HG03135 (cell line): ENCODE data around the gene TTLL8.
A peak's percentile ranks its signal among the peaks of the same experiment; 100 is the strongest.

Experiments used
- ATAC-seq: cut with Tn5 transposase; IDR thresholded peaks from one replicate; pipeline ENCODE4 v1.9.1; 2021; ENCODE audit warnings: mild to moderate bottlenecking, moderate library complexity; ENCODE audit not compliant: unreplicated experiment

Gene TTLL8

DNA sequence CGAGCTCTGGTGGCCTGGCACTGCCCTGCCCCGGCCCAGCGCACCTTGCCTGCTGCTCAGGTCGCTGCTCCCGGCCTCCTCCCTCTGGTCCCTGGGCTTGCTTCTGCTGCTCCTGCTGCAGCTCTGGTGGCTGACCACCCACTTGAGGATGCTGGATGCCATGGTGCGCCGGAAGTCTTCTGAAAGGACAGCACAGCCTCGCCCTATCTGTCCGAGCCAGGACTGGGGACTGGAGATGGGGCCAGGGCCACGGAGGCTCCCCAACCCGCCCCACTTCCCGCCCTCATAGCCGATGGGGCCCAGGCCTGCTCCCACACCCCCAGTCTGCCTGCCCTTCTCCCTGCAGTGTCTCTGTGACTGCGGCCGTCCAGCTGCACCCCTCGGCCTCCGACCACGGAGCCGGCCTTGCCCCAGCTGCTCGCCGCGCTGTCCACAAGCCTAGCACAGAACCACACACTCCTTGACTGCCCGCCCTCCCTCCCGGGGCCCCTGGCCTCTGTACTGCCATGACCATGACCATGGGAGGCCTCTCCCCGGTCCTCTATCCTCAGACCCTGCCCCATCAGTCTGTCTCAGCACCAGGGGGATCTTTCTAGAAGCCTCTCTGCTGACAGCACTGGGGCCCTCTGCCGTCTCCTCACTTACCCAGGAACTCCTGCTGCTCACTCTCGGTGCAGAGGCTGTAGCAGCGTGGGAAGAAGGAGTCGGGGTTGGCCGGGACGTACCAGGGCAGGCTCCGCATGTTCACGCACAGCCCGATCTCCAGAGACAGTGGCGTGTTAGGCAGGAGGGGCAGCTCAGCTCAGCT lies 12.7 kb downstream of the TTLL8 start:
- ATAC-seq, result no peak

DNA sequence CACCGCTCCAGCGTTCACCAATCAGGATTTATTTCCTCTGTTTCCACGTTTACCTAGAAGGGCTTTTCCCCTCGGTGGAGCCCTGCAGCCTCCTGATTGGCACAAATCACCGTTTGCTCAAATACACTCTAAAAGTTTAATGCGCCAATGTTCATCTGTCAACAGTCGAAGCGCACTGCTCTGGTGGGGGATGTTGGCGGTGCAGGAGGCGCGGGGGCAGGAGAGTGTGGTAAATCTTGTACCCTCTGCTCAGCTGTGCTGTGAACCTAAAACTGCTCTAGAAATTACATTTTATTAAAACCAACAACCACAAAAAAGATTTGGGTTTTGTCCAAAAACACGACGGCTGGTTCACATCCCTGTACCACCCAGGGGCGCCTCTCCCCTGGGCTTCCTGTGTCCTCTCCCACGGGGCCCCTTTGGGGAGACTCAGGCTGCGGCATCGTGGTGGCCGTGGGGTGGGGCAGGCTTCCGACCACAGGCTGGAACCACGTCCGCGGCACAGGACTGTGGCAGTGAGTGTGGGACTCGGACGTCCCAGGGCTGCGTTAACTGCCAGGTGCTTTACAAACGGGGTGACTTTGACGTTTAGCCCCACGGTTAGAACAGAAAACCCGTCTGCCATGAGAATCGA lies 13.5 kb downstream of the TTLL8 start:
- no peak for ATAC-seq

DNA sequence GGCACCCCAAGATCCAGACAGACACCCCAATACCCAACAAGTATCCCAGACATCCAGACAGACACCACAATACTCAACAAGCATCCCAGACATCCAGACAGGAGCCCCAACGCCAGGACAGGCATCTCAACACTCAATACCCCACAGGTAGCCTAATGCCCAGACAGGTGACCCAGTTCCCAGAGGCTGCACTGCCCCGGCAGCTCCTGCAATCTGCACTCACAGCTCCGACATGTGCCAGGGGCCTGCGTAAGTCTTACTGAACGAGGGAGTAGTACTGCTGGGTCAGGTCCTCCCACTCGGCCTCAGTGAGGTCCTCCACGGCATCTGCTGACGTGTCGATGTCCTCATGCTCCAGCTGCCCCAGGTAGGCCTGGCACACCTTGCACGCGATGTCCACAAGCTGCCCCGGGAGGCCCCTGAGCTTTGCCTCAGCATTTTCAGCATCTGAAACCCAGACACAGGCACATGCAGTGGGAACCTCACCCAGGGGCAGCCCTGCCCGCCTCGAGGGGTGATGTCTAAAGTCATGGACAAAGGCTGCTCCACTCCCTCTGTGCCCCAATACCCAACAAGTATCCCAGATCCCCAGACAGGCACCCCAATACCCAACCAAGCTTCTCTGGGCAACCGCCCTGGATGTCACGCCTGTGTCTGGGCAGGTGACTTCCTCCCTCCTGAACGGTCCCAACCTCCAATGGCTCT lies 16.6 kb downstream of the TTLL8 start:
- ATAC-seq, result no peak

DNA sequence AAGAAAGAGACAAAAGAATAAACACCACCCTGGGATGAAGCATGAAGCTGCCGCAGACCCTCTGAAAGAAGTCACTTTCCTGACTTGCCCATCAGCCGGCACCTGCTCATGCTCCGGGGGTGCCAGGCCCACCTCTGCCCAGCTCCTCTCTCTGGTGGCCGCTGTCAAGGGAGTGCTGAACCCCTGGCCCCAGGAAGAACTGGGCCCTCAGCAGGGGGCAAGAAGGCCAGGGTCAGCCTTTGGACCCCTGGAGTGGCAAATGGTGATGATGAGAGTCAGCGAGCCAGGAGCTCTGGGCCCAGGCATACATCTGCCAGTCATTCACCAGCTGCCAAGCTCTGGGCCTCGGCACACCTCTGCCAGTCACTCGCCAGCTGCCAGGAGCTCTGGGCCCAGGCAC lies 17.4 kb downstream of the TTLL8 start:
- ATAC-seq, result no peak

DNA sequence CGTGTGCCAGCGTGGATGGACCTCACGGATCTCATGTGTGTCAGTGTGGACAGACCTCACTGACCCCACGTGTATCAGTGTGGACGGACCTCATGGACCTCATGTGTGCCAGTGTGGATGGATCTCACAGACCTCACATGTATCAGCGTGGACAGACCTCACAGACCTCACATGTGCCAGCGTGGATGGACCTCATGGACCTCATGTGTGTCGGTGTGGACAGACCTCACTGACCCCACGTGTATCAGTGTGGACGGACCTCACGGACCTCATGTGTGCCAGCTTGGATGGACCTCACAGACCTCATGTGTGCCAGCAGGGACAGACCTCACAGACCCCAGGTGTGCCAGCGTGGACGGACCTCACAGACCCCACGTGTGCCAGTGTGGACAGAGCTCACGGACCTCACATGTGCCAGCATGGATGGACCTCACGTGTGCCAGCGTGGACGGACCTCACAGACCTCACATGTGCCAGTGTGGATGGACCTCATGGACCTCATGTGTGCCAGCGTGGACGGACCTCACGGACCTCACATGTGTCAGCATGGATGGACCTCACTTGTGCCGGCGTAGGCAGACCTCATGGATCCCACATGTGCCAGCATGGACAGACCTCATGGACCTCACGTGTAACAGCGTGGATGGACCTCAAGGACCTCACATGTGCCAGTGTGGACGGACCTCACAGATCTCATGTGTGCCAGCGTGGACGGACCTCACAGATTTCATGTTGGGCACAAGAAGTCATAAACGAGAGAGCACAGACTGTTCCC lies 18.2 kb downstream of the TTLL8 start:
- no peak for ATAC-seq

DNA sequence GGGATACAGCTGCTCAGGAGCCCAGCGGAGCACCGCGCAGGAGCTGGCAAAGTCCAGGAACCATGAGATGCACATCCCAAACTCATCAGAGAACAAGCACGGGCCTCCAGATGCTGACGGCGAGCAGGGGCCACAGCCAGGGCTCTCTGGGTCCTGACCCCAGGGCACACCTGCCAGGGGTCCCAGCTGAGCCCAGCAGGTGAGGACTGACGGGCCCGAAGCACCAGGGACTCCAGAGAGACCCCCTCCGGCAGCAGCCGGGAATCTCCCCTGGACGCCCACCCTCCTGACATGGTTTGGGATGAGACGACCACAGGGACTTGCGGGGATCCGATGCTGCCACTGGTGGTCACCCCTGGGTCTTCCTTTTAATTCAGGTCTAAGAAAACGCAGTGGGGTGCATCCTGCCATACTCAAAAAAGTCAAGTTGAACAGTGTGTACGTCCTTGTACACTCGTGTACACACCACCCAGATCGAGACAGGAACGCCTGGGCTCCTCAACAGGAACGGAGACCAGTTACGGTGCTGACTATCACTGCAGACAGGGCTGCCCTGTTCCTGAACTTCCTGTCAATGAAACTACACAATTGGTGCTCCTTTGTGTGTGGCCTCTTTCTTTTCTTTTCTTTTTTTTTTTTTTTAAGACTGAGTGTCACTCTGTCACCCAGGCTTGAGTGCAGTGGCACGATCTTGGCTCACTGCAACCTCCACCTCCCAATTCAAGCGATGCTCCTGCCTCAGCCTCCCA lies 21.9 kb downstream of the TTLL8 start:
- ATAC-seq, result no peak

DNA sequence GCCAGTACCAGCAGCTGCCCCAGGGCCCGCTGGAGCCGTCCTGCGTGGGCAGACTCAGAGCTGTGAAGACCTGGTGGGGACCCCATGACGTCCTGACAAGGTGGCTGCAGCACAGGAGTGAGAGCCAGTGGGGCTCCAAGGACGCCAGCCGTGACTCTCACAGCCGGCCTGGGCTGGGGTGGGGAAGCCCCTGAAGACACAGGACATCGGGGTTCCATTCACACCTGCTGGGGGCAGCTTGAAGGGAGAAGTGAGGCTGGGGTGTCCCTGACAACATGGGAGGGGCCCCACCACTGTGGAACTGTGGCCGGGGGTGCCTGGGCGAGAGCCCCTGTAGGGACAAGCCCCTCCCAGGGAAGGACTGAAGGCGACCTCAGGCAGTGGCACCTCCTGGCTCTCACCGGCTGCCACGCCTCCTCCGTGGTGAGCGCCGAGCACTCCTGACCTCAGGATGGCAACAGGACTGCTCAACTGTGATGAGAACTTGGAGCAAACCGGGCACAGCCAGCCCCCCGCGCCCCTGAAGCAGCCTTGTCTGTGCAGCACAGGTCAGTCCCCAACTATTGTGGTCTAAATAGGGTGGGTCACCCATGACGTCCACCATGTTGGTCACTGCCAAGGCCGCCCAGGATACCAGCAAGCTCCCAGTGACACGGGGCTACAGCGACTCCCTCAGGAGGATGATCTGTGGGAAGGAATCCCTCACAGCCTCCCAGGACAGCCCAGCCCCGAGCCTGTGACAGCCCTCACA lies 22.8 kb downstream of the TTLL8 start:
- ATAC-seq, result no peak

DNA sequence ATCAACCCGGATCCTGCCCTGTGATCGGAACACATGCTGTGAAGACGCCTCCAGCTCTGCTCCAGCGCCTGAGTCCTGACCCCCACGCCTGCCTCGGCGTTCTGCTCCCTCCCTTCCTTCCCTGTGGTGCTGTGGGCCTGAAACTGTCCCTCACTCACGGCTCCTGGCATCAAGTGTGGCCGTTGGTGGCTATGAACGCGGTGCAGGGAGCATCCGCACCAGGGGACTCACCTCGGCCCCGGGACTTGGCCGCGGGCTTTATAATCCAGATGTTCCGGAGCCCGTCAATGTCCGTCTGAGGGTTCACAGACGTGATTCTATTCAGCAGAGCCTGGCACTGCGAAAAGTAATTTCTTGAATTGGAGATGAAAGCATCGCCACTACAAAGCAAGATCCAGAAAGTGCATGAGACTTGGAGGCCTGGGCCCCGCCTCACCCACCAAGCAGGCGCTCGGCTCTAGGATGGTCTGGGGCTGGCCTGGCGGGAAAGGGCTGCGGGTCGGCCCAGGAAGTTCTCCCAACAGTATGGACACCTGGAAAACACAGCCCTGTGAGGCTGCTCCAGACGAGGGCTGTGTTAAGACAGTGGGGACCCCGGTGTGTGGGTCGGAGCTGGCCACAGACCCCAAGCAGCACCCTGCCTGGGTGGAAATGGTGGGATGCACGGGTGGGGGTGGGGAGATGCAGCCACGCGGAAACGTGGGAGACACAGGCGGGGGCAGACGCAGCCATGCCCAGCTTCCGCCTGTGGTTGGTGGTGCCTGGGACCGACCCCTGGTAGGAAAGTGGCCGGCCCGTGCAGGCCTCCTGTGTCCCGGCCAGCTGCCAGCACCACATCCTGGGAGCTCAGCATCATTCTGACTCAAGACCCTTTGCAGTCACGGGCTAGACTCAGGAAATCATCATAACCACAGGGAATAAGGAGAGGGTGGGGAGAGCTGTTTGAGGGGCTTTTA lies 23.7 kb downstream of the TTLL8 start:
- no peak for ATAC-seq

DNA sequence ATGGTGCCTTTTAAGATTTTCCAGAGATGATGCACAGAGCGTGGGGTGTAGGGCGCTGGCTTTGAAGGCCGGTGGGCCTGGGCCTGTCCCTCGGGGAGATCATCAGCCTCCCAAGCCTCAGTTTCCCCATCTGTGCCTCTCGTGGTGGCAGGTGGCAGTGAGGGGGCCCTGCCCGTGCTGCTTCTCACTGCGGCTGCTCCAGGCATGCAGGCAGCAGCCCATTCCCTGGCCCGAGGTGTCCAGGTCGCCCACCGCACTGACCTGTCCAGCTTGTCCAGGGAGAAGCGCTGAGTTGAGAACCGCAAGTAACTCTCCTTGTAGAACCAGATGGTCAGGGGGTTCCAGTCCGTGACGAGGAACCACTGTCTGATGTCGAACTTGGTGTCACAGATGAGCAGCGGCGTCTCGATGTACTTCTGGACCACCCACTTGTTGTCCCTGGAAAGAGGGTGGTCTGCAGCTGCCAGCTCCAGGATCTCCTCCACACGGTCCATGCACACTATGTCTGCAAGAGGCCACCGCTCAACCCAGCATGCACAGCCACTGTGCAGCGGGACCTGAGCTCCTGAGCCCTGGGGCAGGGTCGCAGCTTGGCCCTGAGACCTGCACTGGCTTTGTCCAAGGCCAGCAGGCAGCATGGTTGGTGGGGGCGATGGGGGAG lies 25.0 kb downstream of the TTLL8 start:
- ATAC-seq, result no peak

DNA sequence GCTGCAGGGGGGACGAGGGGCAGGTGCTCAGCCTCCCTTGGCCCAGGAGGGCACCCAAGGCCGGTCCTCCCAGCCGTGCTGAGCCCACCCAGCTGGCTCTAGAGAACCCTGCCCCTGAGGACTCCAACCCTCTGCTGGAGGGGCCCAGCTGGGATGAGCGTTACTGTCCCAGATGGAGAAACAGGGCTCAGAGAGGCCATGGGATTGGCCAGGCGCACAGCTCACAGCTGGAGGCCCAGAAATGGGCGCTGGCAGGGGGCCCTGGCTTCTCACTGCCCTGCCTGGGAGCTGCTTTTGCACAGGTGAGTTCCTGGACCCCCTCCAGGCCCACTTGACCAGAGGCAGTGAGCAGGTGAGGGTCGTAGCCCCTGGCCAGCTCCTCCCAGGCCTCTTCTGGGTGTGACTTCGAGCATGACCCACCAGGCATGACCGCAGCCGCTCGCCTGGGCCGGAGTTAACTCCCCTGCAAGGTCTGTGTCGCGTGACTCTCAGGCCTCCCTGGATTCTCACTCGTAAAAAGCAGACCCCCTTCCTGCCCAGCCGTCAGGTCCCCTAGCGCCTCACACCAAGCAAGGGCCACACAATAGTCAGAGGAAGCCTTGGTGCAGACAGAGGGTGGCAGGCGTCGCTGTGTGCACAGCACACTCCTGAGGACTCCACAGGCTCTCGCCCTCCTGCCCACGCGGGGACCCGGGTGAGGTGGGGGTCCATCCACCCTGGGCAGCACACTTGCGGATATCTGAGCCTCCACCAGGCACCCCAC lies 25.8 kb downstream of the TTLL8 start:
- no peak for ATAC-seq

DNA sequence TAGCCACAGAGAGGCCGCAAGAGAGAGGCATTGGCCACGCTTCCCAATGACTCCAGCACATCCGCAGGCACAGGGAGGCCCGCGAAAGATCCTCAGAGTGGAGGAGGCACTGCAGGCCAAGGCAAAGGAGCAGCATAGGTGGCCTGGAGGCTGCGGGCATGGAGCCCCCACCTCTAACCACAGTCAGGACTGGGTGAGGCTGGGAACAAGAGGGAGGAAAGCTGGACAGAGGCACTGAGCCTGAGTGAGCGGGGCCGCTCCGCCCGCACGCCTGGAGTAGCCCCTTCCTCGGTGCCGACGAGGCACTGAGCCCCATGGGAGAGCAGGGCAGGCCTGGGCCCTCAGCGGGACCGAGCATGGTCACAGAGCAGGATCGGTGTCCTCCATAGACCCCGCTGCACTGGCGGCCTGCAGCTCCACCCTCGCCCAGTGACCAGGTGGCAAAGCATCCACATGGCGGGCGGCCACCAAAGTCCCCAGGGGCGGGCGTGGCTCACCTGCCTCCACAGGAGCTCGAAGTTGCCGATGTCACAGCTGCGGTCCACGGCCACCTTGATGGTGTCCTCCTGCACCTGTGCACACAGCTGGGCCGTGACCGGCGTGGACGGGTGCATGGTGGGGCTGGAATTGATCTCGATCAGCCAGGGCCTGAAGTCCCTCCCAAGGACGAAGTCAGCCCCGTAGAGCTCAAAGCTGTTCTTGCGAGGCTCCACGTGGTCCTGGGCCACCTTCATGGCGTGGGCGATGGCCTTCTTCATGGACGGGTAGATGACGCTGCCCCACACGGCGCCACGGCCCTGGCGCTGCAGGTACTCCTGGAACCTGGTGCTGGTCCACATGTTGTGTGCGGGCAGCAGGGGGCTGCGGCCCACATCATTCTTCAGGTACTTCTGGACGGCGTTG lies 26.7 kb downstream of the TTLL8 start:
- ATAC-seq, result no peak

DNA sequence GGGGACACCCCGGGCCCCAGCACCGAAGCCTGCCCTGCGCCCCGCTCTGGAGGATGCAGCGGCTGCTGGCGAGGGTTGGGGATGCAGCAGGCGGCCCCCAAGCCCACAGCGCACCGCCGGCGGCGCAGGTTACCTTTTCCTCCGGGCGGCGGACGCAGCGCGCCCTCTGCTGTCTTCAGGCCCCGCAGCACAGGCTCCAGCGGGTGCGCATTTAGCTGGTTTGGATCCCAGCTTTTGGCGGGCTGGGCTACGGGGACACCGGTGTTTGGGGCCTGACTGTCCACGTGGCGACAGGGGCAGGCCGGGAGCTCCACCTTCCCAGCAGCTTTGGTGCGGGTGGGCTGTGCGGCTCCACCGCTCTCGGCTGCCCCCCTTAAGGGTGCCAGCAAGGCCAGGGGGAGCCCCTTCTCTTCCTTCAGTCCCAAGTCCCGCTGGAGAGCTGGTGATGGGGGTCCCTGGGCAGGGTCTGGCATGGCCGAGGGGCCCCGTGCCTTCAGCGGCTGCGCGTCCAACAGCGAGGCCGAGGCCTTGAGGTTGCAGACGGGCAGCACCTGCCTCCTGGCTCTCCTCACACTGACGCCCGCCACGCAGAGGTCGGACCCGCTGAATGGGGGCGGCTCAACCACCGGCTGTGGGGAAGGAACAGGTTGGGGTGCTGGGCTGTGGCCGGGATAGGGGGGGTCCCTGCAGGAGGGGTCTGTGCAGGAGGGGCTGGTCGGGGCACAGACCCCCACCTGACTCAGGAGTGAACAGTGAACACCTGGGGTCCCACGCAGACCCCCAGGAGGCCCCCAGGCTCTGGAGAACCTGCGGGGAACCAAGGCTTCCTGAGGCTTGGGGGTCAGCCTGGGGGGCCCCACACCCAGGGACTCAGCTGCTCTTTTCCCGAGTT lies 27.6 kb downstream of the TTLL8 start:
- ATAC-seq, result peak; percentile 61

DNA sequence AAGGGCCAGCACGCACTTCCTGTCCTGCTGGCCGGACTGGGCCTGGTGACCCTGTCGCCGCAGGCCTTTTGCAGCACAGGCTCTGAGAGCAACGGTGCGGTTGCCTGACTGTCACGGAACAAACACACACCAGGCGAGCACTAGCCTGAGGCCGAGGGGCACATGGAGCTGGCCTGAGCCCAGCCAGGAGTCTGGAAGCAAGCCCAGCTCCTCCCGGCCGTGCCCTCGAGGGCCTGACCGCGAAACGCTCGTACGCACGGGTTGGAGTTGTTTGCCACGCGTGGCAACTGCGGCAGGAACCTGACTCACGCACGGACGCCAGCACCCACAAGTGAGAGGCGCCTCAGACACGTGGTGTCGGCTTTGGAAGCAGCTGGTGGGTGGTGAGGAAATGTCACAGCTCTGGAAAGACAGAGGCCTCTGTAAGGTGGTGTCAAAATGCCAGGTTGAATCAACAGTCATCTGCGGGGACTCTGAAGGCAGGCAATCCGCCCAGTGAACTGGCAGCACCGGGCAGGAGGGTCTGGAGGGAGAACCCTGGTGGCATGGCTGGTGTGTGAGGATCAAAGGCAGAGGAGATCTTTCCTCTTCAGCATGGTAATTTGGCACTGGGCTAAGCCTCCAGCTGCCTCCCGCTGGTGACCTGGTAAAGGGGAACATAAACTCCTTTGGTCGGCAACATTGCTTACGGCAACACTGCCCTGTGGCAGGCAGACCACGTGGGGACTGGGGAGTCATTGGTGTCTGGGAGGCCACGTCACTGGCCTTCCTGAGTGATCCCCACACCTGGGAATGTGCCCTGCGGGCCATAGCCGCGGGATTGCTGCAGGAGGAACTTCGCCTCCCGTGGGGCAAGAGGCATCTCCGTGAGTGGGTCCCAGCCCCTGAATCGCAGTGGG lies 30.2 kb downstream of the TTLL8 start:
- ATAC-seq, result no peak

DNA sequence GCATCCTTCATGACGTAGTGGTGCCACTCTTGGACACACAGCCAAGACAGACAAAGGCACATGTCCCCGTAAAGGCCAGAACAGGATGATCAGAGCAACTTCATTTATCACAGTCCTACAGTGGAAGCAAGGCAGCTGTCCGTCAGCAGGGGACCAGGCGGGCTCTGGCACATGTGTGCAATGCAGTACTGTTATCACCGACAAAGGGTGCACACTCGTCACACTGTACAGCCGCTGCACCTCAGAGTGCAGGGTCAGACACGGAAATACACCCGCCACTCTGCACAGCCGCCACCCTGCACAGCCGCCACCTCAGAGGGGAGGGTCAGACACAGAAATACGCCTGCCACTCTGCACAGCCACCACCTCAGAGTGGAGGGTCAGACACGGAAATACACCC lies 32.1 kb downstream of the TTLL8 start:
- ATAC-seq, result no peak
